ENCODE data around the gene CNIH4. TPM values are rescaled to one million over a fixed set of nuclear protein-coding genes. Genes with fewer than 3 reads are reported as not detected.

CNIH4 gene
- total and polyA plus RNA-seq, 2 experiments from 2014 or later, result 53.5 to 194 TPM

GRCh38 chr1:224406216-224406615, 49.5 kb downstream of the CNIH4 start (continued):
- TF ChIP-seq EZH2 (IDR thresholded peaks at IDR 0.05; ENCODE audit: low read depth, unreplicated experiment) (no peak), POLR2AphosphoS5 (IDR thresholded peaks at IDR 0.05; ENCODE audit: low read depth) (no peak), NANOG (IDR thresholded peaks at IDR 0.05; ENCODE audit: borderline replicate concordance) (no peak), CREB1 (CRISPR knock-in tag; IDR thresholded peaks at IDR 0.05; ENCODE audit: low read depth) (no peak), STAT1 (IDR thresholded peaks at IDR 0.05; ENCODE audit: unreplicated experiment) (no peak), REST (IDR thresholded peaks at IDR 0.05; ENCODE audit: unreplicated experiment) (no peak), CTCF (conservative IDR thresholded peaks at IDR 0.05; ENCODE audit: low read depth in 2 of 2) (no peak)

- no peak overlapping the region for H3K27ac Mint-ChIP-seq
- no peaks in the 10 kb centered on the region for H3K9me2 ChIP-seq (ENCODE audit: insufficient read depth)
- no peak overlapping the region for H3K4me3 Mint-ChIP-seq
- peaks cover 75% of the 10 kb centered on the region for H3K36me3 Mint-ChIP-seq (ENCODE audit: low read depth)
- TF ChIP-seq STAT1 (IDR thresholded peaks at IDR 0.05; ENCODE audit: unreplicated experiment) (no peak), POLR2AphosphoS5 (IDR thresholded peaks at IDR 0.05; ENCODE audit: low read depth) (no peak), CTCF (conservative IDR thresholded peaks at IDR 0.05; ENCODE audit: low read depth in 2 of 2) (no peak), NANOG (IDR thresholded peaks at IDR 0.05; ENCODE audit: borderline replicate concordance) (no peak)
- H3K4me1 Mint-ChIP-seq, result no peaks in the 10 kb centered on the region
- H3K27me3 Mint-ChIP-seq (ENCODE audit: insufficient read depth, low read depth, poor library complexity), result peaks cover 7% of the 10 kb centered on the region
- H2AFZ ChIP-seq, result no peak overlapping the region
- H3K79me2 ChIP-seq (replicated peaks; ENCODE audit: insufficient read depth), result no peaks in the 10 kb centered on the region
- H3K36me3 ChIP-seq (ENCODE audit: insufficient read depth), result peaks cover 46% of the 10 kb centered on the region; the same call in 1 of the 2 replicates
- H3F3A ChIP-seq (replicated peaks; ENCODE audit: low read depth), result no peaks in the 10 kb centered on the region; the same call in 1 of the 2 replicates
- H3K4me3 ChIP-seq, result no peak overlapping the region
- DNase-seq (ENCODE audit: low spot score) (no peak), ATAC-seq (no peak)
- H3K27ac ChIP-seq (ENCODE audit: low read depth), result peak overlapping the region; percentile 52; the same call in 1 of the 2 replicates
- H3K4me2 ChIP-seq, result no peak overlapping the region
- H4K20me1 ChIP-seq (replicated peaks; ENCODE audit: insufficient read depth), result peaks cover 17% of the 10 kb centered on the region; the same call in 1 of the 2 replicates
- H3K4me1 ChIP-seq (ENCODE audit: insufficient read depth), result no peaks in the 10 kb centered on the region
- H3K27me3 ChIP-seq (ENCODE audit: insufficient read depth), result no peaks in the 10 kb centered on the region
- no peaks in the 10 kb centered on the region for H3K9me3 Mint-ChIP-seq
These were observed 51.1 kb downstream of the CNIH4 start for GRCh38 chr1:224407571-224408293.
